ENCODE measurements around the gene KRTAP5-8.
"Not testable (repeated sequence)": the region's sequence is repeated elsewhere in the genome, so short reads cannot be mapped to it uniquely, and the experiment has no call there.

Gene KRTAP5-8

DNA sequence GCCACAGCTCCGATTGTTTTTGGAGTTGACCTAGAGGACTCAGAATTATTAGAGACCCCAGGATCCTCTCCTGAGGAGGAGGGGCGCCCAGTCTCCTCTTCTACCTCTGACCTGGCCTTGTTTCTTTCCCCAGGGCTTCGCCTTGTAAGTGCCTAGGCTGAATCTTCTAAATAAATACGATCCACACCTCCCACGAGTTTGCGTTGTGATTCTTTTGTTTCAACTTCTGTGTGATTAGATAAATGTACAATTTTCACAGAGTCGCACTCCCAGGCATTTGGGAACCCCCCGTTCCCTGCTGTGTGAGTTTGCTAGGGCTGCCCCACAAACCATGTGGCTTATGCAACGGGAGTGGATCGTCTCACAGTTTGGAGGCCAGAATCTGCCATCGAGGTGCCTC, 1.2 kb downstream of the KRTAP5-8 start:
- H3K4me3 ChIP-seq (ENCODE audit: low read length) = no peak overlapping the region
- DNase-seq (ENCODE audit: low read depth) = no peak
- TF ChIP-seq, protein P1, sequence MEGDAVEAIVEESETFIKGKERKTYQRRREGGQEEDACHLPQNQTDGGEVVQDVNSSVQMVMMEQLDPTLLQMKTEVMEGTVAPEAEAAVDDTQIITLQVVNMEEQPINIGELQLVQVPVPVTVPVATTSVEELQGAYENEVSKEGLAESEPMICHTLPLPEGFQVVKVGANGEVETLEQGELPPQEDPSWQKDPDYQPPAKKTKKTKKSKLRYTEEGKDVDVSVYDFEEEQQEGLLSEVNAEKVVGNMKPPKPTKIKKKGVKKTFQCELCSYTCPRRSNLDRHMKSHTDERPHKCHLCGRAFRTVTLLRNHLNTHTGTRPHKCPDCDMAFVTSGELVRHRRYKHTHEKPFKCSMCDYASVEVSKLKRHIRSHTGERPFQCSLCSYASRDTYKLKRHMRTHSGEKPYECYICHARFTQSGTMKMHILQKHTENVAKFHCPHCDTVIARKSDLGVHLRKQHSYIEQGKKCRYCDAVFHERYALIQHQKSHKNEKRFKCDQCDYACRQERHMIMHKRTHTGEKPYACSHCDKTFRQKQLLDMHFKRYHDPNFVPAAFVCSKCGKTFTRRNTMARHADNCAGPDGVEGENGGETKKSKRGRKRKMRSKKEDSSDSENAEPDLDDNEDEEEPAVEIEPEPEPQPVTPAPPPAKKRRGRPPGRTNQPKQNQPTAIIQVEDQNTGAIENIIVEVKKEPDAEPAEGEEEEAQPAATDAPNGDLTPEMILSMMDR (conservative IDR thresholded peaks at IDR 0.05; ENCODE audit: low read depth, low read length) = no peak

DNA sequence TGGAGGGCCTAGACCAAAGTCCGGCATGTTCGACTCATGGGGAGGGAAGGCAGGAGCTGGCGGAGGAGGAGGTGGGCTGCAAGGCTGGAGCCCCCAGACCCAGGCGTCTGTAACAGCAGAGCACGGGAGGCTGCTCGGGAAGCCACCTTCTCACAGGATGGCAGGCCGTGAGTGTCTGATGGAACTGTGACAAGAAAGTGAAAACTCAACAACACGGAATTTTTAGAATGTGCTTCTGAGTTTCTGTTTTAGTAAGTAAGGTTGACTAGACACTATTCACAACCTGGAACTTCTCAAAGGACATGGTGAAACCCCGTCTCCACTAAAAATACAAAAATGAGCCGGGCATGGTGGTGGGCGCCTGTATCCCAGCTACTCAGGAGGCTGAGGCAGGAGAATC, 2.1 kb downstream of the KRTAP5-8 start:
- H3K4me3 ChIP-seq (ENCODE audit: low read length); DNase-seq (ENCODE audit: low read depth): not testable (repeated sequence)

DNA sequence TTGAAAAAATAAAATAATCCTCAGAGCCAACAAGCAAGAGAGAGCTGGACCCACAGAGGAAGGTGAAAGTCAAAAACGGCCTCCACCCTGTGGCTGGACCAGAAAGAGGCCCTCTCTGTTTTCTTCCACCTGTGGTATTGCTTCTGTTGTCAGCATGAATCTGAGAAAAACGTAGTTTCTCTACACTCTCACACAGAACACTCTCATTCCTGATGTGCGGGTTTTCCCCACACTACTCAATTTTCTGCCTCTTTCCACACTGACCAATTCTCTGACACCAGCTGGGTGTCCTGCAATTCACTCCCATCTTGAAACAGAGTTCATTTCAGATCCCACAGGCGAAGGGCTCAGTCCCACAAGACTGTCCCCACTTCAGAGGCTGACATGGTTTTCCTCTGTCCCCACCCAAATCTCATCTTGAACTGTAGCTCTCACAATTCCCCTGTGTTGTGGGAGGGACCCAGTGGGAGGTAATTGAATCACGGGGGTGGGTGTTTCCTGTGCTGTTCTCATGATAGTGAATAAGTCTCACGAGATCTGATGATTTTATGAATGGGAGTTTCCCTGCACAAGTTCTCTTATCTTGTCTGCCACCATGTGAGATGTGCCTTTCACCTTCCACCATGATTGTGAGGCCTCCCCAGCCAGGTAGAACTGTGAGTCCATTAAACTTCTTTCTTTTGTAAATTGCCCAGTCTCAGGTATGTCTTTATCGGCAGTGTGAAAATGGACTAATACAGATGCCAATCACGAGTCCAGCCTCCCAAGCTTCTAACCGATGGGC, 2.9 kb downstream of the KRTAP5-8 start:
- not testable (repeated sequence) for DNase-seq (ENCODE audit: low read depth); H3K4me3 ChIP-seq (ENCODE audit: low read length)

DNA sequence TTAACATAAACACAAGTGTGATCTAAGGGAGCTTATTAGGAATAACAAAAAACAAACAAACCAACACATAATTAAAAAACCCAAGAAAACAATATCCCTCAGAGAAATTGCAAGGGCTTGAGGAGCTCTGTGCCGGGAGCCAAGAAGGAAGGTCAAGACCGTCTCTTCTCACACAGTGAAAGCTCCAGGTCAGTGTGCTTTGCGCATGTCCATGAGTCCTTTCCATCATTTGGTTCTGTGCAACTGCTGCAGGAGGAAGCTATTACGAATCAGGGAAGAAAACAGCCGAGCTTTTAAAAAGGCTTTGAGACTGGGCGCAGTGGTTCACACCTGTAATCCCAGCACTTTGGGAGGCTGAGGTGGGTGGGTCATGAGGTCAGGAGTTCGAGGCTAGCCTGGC, 4.6 kb downstream of the KRTAP5-8 start:
- no peak for DNase-seq (ENCODE audit: low read depth)
- TF ChIP-seq, protein P1 (conservative IDR thresholded peaks at IDR 0.05; ENCODE audit: low read depth, low read length) = no peak
- H3K4me3 ChIP-seq (ENCODE audit: low read length) = no peak overlapping the region

DNA sequence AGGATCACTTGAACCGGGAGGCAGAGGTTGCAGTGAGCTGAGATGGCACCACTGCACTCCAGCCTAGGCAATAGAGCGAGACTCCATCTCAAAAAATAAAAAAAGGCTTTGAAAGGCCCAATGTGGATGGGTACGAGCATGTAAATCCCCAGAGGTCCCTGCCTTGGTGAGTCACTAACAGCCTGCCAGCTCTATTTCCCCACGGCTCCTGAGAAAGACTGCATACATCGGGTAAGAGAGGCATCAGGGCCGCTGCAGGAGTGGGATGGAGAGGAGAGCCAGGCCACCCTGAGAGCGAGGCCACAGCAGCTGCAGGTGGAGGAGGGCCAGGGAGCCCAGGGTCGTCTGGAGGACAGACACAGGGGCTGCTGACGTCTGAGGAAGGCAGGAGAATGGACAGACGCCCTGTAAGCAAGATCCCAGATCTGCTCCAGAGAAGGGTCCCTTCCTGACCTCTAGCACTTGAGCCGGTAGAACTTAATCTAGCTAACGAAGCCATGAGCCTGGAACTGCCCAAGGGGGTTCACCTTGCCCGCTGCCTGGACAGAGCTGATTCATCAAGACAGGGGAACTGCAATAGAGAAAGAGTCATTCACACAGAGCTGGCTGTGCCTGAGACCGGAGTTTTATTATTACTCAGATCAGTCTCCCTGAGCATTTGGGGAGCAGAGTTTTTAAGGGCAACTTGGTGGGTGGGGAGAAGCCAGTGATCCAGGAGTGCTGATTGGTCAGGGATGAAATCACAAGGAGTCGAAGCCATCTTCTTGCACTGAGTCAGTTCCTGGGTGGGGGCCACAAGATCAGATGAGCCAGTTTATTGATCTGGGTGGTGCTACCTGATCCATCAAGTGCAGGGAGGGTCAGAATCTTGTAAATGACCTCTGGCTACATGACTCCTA, 5.3 kb downstream of the KRTAP5-8 start:
- no peak overlapping the region for H3K4me3 ChIP-seq (ENCODE audit: low read length)
- no peak for DNase-seq (ENCODE audit: low read depth)
- TF ChIP-seq, protein P1 (conservative IDR thresholded peaks at IDR 0.05; ENCODE audit: low read depth, low read length) = no peak

DNA sequence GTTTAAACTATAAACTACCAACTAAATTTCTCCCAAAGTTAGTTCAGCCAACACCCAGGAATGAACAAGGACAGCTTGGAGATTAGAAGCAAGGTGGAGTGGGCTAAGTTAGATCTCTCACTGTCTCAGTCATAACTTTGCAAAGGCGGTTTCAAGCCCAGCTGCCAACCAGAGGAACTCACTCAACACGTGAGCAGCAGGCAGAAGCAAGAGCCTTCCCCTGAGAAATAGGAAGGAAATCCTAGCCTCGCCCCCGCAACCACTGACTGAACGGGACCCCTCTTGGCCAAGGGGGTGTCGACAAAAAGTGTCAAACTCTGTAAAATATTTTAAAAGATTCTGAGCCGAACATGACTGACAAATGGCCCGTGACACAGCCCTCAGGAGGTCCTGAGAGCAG, 6.0 kb downstream of the KRTAP5-8 start:
- H3K4me3 ChIP-seq (ENCODE audit: low read length) = no peak overlapping the region
- no peak for DNase-seq (ENCODE audit: low read depth)
- TF ChIP-seq, protein P1 (conservative IDR thresholded peaks at IDR 0.05; ENCODE audit: low read depth, low read length) = no peak

DNA sequence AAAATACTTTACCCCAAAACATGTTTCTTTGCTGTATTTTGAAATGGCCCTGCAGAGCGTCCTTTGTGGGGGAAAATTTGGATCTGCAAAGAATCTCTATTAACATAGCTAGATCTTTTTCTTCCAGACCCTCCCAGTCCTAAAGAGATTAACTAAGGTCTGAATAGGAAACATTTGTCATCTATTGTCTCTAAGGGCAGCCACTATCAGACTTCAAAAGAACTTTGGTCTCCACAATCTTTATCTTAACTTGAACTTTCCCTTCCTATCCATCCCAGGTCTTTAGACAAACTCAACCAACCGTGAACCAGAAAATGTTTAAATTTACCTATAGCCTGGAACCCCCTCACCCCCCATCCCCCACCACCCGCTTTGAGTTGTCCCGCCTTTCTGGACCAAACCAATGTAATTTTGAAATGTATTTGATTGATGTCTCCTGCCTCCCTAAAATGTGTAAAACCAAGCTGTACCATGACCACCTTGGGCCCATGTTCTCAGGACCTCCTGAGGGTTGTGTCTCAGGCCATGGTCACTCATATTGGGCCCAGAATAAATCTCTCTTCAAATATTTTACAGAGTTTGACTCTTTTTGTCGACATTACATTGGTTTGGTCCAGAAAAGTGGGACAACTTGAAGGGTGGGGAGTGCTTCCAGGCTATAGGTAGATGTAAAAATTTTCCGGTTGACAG, 6.8 kb downstream of the KRTAP5-8 start:
- no peak for DNase-seq (ENCODE audit: low read depth)
- no peak overlapping the region for H3K4me3 ChIP-seq (ENCODE audit: low read length)
- TF ChIP-seq, protein P1 (conservative IDR thresholded peaks at IDR 0.05; ENCODE audit: low read depth, low read length) = no peak

Measured in retinal pigment epithelial cell (primary cell).